HepG2 (cell line): ENCODE measurements around the gene GNAI2. TPM values are rescaled to one million over a fixed set of nuclear protein-coding genes. Genes with fewer than 3 reads are reported as not detected.

Experiments used
- ATM ChIP-seq: fragments of 450-650 bp; IDR thresholded peaks from 2 replicates; pipeline ENCODE4 v1.7.1; 2017; ENCODE audit warnings: mild to moderate bottlenecking, borderline replicate concordance
- GABPB1 ChIP-seq: IDR thresholded peaks from 2 replicates; pipeline ENCODE4 v1.6.1; 2016; ENCODE audit warnings: mild to moderate bottlenecking, missing genetic modification reagents, moderate library complexity, missing compliant biosample characterization
- HMGXB4 ChIP-seq, 2 experiments: sonication (generic) in 1 of 2; formaldehyde crosslinking in 1 of 2; IDR thresholded peaks; 2 replicates each; pipeline versions ENCODE4 v1.4.0 to v1.6.1; 2018 to 2020; ENCODE audit warnings: missing genetic modification reagents in 2 of 2, borderline replicate concordance in 1 of 2, low read depth in 1 of 2, mild to moderate bottlenecking in 1 of 2, missing biosample characterization in 1 of 2
- IRF2 ChIP-seq: IDR thresholded peaks from 2 replicates; pipeline ENCODE4 v1.6.1; 2018; ENCODE audit warnings: missing genetic modification reagents, missing compliant biosample characterization
- KDM6A ChIP-seq: IDR thresholded peaks from 2 replicates; pipeline ENCODE4 v1.6.1; 2016; ENCODE audit warnings: low read depth
- NFE2L2 ChIP-seq: fragments of 150-350 bp; IDR thresholded peaks from 2 replicates; pipeline ENCODE4 v1.6.1; 2014; ENCODE audit warnings: low read length
- PHF21A ChIP-seq: sonication (generic); formaldehyde crosslinking; IDR thresholded peaks from 2 replicates; pipeline ENCODE4 v1.5.0; 2020; ENCODE audit warnings: mild to moderate bottlenecking, missing genetic modification reagents
- RBFOX2 ChIP-seq: fragments of 200-400 bp; formaldehyde crosslinking; IDR thresholded peaks from 2 replicates; pipeline ENCODE4 v1.6.1; 2017; ENCODE audit warnings: low read depth, mild to moderate bottlenecking, low read length
- TAF1 ChIP-seq: sonication (generic); formaldehyde crosslinking; IDR thresholded peaks from 2 replicates; pipeline ENCODE4 v1.4.0; 2020; ENCODE audit warnings: missing genetic modification reagents
- TBL1XR1 ChIP-seq: fragments of 150-350 bp; IDR thresholded peaks from 2 replicates; pipeline ENCODE4 v1.6.1; 2014; ENCODE audit warnings: borderline replicate concordance, low read length; ENCODE audit not compliant: partially characterized antibody
- XRCC5 ChIP-seq: fragments of 200-400 bp; formaldehyde crosslinking; optimal IDR thresholded peaks from 2 replicates; pipeline ENCODE3; 2017; ENCODE audit warnings: mild to moderate bottlenecking, low read length
- ZFYVE20 ChIP-seq: sonication (generic); formaldehyde crosslinking; IDR thresholded peaks from 2 replicates; pipeline ENCODE4 v1.8.0; 2023; ENCODE audit warnings: low read depth, mild to moderate bottlenecking, moderate library complexity, missing genetic modification reagents, borderline replicate concordance
- ZNF496 ChIP-seq: sonication (generic); formaldehyde crosslinking; IDR thresholded peaks from 2 replicates; pipeline ENCODE4 v1.8.1; 2023; ENCODE audit warnings: mild to moderate bottlenecking, moderate library complexity, missing genetic modification reagents; ENCODE audit not compliant: insufficient replicate concordance
- ZNF569 ChIP-seq: sonication (generic); formaldehyde crosslinking; IDR thresholded peaks from 2 replicates; pipeline ENCODE4 v1.5.0; 2020; ENCODE audit warnings: mild to moderate bottlenecking, missing genetic modification reagents, moderate library complexity, borderline replicate concordance
- ZNF670 ChIP-seq: sonication (generic); formaldehyde crosslinking; IDR thresholded peaks from 2 replicates; pipeline ENCODE4 v1.8.0; 2022; ENCODE audit warnings: mild to moderate bottlenecking, missing genetic modification reagents, borderline replicate concordance
- ZSCAN31 ChIP-seq: sonication (generic); formaldehyde crosslinking; IDR thresholded peaks from 2 replicates; pipeline ENCODE4 v1.5.0; 2020; ENCODE audit warnings: low read depth, mild to moderate bottlenecking, missing genetic modification reagents
- polyA plus RNA-seq, 8 experiments: library from polyadenylated mRNA; depleted of rRNA in 3 of 8; stranded (reverse) in 7 of 8; unstranded in 1 of 8; fragments of >200 nt; fragmentation: Illumina TruSeq in 4 of 8; extraction: Trizol in 4 of 8; gene quantifications; 2 replicates each; pipeline versions ENCODE4 v1.2.1 to v1.2.3, GENCODE V29; 2011 to 2016; ENCODE audit warnings: low read depth in 4 of 8, missing spikeins in 1 of 8, mixed read lengths in 1 of 8; ENCODE audit not compliant: insufficient read depth in 1 of 8
- total RNA-seq, 5 experiments: library from RNA; depleted of rRNA; stranded (reverse); fragments of >200 nt; fragmentation: Illumina TruSeq; extraction: Trizol; gene quantifications; 2 replicates each; pipeline ENCODE4 v1.2.3, GENCODE V29; 2016; ENCODE audit warnings: low read depth in 1 of 5
- TF ChIP-seq, protein P1 (sequence below), 2 experiments: IDR thresholded peaks; 2 replicates each; pipeline ENCODE4 v1.6.1; 2011 to 2012; ENCODE audit warnings: low read length in 2 of 2, borderline replicate concordance in 1 of 2, low read depth in 1 of 2, mild to moderate bottlenecking in 1 of 2, moderate library complexity in 1 of 2
- TF ChIP-seq, protein P2 (sequence below): sonication (generic); formaldehyde crosslinking; IDR thresholded peaks from 2 replicates; pipeline ENCODE4 v1.4.0; 2020; ENCODE audit warnings: missing genetic modification reagents, borderline replicate concordance
- TF ChIP-seq, protein P3 (sequence below): sonication (generic); formaldehyde crosslinking; IDR thresholded peaks from 2 replicates; pipeline ENCODE4 v1.5.1; 2020; ENCODE audit warnings: missing genetic modification reagents, mild to moderate bottlenecking, borderline replicate concordance
- TF ChIP-seq, protein P4 (sequence below): sonication (generic); formaldehyde crosslinking; IDR thresholded peaks from 2 replicates; pipeline ENCODE4 v1.8.0; 2023; ENCODE audit warnings: mild to moderate bottlenecking, missing genetic modification reagents

The GNAI2 gene
- total and polyA plus RNA-seq, 2 of the 13 experiments (the other 11 are each of a cell fraction or from before 2014, with no cell fraction given): 51.1 to 66.2 TPM

- TF ChIP-seq XRCC5 (peak; percentile 41), ATM (no peak), ZSCAN31 (CRISPR knock-in tag) (no peak), HMGXB4 (CRISPR knock-in tag; IDR thresholded peaks at IDR 0.05; ENCODE audit: borderline replicate concordance in 1 of 2, low read depth in 1 of 2) (peak; percentile 47 to 69; a peak in 3 of 4 replicates), KDM6A (no peak), ZNF496 (CRISPR knock-in tag) (no peak), RBFOX2 (no peak), GABPB1 (CRISPR knock-in tag) (0 out of 2 replicates have a peak, but pooled peaks have one; percentile 22), IRF2 (CRISPR knock-in tag) (no peak), PHF21A (CRISPR knock-in tag) (0 out of 2 replicates have a peak, but pooled peaks have one; percentile 41), ZFYVE20 (CRISPR knock-in tag) (no peak), TBL1XR1 (no peak), ZNF569 (CRISPR knock-in tag) (no peak), NFE2L2 (no peak), ZNF670 (CRISPR knock-in tag) (no peak), TAF1 (CRISPR knock-in tag) (no peak)
- TF ChIP-seq, protein P1, sequence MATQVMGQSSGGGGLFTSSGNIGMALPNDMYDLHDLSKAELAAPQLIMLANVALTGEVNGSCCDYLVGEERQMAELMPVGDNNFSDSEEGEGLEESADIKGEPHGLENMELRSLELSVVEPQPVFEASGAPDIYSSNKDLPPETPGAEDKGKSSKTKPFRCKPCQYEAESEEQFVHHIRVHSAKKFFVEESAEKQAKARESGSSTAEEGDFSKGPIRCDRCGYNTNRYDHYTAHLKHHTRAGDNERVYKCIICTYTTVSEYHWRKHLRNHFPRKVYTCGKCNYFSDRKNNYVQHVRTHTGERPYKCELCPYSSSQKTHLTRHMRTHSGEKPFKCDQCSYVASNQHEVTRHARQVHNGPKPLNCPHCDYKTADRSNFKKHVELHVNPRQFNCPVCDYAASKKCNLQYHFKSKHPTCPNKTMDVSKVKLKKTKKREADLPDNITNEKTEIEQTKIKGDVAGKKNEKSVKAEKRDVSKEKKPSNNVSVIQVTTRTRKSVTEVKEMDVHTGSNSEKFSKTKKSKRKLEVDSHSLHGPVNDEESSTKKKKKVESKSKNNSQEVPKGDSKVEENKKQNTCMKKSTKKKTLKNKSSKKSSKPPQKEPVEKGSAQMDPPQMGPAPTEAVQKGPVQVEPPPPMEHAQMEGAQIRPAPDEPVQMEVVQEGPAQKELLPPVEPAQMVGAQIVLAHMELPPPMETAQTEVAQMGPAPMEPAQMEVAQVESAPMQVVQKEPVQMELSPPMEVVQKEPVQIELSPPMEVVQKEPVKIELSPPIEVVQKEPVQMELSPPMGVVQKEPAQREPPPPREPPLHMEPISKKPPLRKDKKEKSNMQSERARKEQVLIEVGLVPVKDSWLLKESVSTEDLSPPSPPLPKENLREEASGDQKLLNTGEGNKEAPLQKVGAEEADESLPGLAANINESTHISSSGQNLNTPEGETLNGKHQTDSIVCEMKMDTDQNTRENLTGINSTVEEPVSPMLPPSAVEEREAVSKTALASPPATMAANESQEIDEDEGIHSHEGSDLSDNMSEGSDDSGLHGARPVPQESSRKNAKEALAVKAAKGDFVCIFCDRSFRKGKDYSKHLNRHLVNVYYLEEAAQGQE (IDR thresholded peaks at IDR 0.05; ENCODE audit: borderline replicate concordance in 1 of 2, low read depth in 1 of 2, low read length in 2 of 2): no peak
- TF ChIP-seq, protein P2, sequence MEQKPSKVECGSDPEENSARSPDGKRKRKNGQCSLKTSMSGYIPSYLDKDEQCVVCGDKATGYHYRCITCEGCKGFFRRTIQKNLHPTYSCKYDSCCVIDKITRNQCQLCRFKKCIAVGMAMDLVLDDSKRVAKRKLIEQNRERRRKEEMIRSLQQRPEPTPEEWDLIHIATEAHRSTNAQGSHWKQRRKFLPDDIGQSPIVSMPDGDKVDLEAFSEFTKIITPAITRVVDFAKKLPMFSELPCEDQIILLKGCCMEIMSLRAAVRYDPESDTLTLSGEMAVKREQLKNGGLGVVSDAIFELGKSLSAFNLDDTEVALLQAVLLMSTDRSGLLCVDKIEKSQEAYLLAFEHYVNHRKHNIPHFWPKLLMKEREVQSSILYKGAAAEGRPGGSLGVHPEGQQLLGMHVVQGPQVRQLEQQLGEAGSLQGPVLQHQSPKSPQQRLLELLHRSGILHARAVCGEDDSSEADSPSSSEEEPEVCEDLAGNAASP (CRISPR knock-in tag): peak; percentile 66; the same call in 1 of the 2 replicates
- TF ChIP-seq, protein P3, sequence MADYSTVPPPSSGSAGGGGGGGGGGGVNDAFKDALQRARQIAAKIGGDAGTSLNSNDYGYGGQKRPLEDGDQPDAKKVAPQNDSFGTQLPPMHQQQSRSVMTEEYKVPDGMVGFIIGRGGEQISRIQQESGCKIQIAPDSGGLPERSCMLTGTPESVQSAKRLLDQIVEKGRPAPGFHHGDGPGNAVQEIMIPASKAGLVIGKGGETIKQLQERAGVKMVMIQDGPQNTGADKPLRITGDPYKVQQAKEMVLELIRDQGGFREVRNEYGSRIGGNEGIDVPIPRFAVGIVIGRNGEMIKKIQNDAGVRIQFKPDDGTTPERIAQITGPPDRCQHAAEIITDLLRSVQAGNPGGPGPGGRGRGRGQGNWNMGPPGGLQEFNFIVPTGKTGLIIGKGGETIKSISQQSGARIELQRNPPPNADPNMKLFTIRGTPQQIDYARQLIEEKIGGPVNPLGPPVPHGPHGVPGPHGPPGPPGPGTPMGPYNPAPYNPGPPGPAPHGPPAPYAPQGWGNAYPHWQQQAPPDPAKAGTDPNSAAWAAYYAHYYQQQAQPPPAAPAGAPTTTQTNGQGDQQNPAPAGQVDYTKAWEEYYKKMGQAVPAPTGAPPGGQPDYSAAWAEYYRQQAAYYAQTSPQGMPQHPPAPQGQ (CRISPR knock-in tag): no peak
- TF ChIP-seq, protein P4, sequence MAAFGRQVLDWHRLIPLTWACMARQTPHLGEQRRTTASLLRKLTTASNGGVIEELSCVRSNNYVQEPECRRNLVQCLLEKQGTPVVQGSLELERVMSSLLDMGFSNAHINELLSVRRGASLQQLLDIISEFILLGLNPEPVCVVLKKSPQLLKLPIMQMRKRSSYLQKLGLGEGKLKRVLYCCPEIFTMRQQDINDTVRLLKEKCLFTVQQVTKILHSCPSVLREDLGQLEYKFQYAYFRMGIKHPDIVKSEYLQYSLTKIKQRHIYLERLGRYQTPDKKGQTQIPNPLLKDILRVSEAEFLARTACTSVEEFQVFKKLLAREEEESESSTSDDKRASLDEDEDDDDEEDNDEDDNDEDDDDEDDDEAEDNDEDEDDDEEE (CRISPR knock-in tag): no peak
Observed at GRCh38 chr3:50189274-50189673, 46.7 kb upstream of the GNAI2 start (continued).
